ENCODE data around the gene KRT9.

DNA sequence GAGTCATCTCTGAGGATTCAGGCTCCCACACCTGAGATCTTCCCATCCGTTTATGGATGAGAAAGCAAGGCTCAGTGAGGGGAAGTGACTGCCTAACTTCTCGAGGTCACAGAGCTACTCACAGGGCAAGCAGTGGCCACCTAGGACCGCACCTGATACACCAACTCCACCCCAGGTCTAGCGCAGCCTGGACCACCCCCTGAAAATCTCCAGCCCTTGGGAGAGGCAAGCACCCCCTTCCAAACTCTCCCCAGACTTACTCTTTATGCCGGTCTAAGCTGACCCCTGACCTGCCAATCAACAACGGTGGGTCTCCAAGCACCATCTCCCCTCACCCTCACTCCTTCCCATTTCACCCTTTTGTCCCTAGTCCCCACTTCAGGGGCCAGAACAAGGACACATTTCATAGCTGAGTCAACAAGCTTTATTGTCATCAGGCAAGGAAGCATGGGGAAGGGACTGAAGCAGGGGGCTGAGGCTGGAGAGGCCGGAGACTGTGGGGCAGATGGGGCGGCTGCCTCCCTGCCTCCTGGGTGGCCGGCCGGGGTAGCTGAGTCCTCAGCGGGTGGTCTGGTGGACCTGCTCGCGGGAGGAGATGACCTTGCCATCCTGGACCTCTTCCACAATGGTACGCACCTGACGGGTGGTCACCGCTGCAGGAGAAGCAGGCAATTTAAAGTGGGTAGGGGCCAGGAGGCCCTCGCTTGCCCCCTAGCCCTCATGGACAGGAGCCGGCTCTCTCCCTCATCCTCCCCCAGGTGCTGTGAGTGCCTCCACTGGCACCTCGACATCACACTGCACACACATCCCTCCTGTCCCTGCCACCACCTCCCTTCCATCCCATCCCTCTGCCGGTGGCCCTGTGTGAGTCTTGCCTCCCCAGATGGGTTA, 47.4 kb upstream of the KRT9 start:
- TF ChIP-seq SP1 (IDR thresholded peaks at IDR 0.05) = no peak
- TF ChIP-seq FOXM1 (IDR thresholded peaks at IDR 0.05; ENCODE audit: borderline replicate concordance) = no peak
- no peak for TF ChIP-seq ARNT (IDR thresholded peaks at IDR 0.05)
- no peak for TF ChIP-seq ELF4 (IDR thresholded peaks at IDR 0.05)
- TF ChIP-seq FOXA1 (IDR thresholded peaks at IDR 0.05) = no peak
- no peak for TF ChIP-seq TARDBP (IDR thresholded peaks at IDR 0.05)
- TF ChIP-seq FOXK2 (IDR thresholded peaks at IDR 0.05) = no peak
- TF ChIP-seq L3MBTL2 (conservative IDR thresholded peaks at IDR 0.05) = no peak
- no peak for TF ChIP-seq SUZ12 (IDR thresholded peaks at IDR 0.05)
- TF ChIP-seq NFRKB (IDR thresholded peaks at IDR 0.05) = no peak
- no peak for TF ChIP-seq CTBP1 (IDR thresholded peaks at IDR 0.05; ENCODE audit: borderline replicate concordance)
- TF ChIP-seq, protein P1, sequence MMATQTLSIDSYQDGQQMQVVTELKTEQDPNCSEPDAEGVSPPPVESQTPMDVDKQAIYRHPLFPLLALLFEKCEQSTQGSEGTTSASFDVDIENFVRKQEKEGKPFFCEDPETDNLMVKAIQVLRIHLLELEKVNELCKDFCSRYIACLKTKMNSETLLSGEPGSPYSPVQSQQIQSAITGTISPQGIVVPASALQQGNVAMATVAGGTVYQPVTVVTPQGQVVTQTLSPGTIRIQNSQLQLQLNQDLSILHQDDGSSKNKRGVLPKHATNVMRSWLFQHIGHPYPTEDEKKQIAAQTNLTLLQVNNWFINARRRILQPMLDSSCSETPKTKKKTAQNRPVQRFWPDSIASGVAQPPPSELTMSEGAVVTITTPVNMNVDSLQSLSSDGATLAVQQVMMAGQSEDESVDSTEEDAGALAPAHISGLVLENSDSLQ (IDR thresholded peaks at IDR 0.05) = no peak

All from HEK293T (cell line).